Nephron (organoid): ENCODE data around the gene CHMP6.
A peak's percentile ranks its signal among the peaks of the same experiment; 100 is the strongest.

Experiments used
- H3K27ac Mint-ChIP-seq, 3 experiments: 2 replicates each; pipeline ENCODE4 v1.8.0; 2020; ENCODE audit warnings: mixed read lengths in 3 of 3, mild to moderate bottlenecking in 2 of 3, moderate library complexity in 1 of 3
- H3K27me3 Mint-ChIP-seq: 2 replicates; pipeline ENCODE4 v1.8.0; 2021; ENCODE audit warnings: low read depth, mild to moderate bottlenecking, moderate library complexity, mixed read lengths
- H3K36me3 Mint-ChIP-seq: 2 replicates; pipeline ENCODE4 v1.8.0; 2020; ENCODE audit warnings: low read depth, mixed read lengths
- H3K4me1 Mint-ChIP-seq: 2 replicates; pipeline ENCODE4 v1.8.0; 2020; ENCODE audit warnings: mixed read lengths
- H3K4me3 Mint-ChIP-seq, 3 experiments: 2 replicates each; pipeline ENCODE4 v1.8.0; 2020; ENCODE audit warnings: mild to moderate bottlenecking in 3 of 3, mixed read lengths in 3 of 3, moderate library complexity in 2 of 3
- H3K9me3 Mint-ChIP-seq: 2 replicates; pipeline ENCODE4 v1.8.0; 2020; ENCODE audit warnings: mixed read lengths
- CTCF ChIP-seq, 3 experiments: fragments of 200-600 bp; sonication (generic); IDR thresholded peaks; one replicate each; pipeline ENCODE4 v1.5.0; 2021; ENCODE audit warnings: antibody characterized with exemption in 3 of 3; ENCODE audit not compliant: unreplicated experiment in 3 of 3

The CHMP6 gene

DNA sequence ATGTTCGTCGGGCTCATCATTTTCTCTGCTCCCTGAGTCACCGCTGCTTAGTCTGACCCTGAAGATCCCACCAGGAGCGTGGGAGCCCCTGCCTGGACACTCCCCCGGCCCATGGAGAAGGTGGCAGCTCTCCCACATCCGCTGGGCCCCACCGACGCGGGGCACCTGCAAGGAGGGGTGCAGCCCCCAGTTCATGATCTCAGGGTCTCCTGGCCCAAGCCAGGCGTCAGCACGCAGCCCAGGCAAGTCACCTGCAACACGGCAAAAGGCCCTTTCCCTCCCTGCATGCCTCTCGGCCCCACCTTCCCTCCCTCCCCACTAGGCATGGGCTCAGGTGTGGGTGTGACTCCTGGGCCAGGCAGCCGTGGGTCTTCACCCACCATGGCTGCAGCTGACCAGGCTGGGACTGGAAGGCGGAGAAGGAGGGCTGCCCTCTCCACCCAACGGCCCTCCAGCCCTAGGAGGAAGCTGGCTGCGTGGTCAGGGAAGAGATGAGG lies 9.7 kb upstream of the CHMP6 start:
- Mint-ChIP-seq H3K27ac (no peak overlapping the region), H3K4me3 (peak overlapping the region in 1 of 3 experiments; percentile 46)
- TF ChIP-seq CTCF (IDR thresholded peaks at IDR 0.05; ENCODE audit: unreplicated experiment in 3 of 3) = no peak

DNA sequence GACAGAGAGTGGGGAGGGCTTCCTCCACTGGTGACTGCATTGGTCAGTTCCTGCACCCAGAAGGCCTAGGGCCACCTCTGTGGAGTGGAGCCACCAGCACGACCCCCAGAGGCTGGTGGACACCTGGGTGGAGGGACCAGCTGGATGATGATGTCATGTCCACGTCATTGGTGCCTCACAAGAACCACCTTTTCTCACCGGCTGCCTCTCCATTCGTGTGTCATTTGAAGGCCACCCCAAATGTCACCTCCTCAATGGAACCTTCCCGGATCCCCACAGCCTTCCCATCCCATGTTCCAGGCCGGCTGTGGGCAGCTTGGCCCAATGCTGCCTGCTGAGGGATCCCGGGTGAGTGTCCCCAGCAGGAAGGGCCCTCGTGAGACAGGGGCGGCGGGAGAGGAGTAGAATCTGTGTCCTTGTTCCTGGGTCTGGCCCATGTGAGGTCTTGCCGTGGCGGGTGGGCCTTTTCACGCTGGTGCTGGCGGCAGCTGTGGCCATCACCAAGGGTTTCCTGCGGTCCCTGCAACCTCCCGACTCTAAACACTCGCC lies 9.1 kb upstream of the CHMP6 start:
- H3K4me1 Mint-ChIP-seq = peaks cover 10% of the 10 kb centered on the region
- H3K9me3 Mint-ChIP-seq = no peaks in the 10 kb centered on the region
- peaks cover 29% of the 10 kb centered on the region for H3K27me3 Mint-ChIP-seq
- H3K4me3 Mint-ChIP-seq = no peak overlapping the region
- H3K36me3 Mint-ChIP-seq = no peaks in the 10 kb centered on the region
- no peak for TF ChIP-seq CTCF (IDR thresholded peaks at IDR 0.05; ENCODE audit: unreplicated experiment in 3 of 3)
- H3K27ac Mint-ChIP-seq = no peak overlapping the region

More for the DNA sequence above, 9.7 kb upstream of the CHMP6 start:
- H3K9me3 Mint-ChIP-seq = no peaks in the 10 kb centered on the region
- peaks cover 29% of the 10 kb centered on the region for H3K27me3 Mint-ChIP-seq
- no peaks in the 10 kb centered on the region for H3K36me3 Mint-ChIP-seq
- peaks cover 10% of the 10 kb centered on the region for H3K4me1 Mint-ChIP-seq

DNA sequence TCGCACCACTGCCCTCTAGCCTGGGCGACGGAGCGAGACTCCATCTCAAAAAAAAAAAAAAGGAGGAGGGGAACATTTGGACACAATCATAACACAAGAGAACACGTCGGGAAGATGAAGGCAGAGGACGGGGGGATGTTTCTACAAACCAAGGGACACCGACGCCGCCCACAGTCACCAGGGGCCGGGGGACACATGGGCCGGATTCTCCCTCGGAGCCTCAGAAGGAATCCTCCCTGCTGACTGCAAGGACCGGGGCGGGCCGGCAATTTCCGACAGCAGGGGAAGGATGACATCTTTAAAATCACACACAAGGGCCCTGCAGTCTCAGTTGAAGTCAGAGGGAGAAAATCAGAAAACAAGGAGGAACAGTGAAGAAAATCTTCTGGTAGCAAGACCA lies 8.1 kb upstream of the CHMP6 start:
- Mint-ChIP-seq H3K27me3 (peaks cover 29% of the 10 kb centered on the region), H3K27ac (no peak overlapping the region), H3K4me1 (peaks cover 10% of the 10 kb centered on the region), H3K36me3 (no peaks in the 10 kb centered on the region), H3K9me3 (no peaks in the 10 kb centered on the region), H3K4me3 (no peak overlapping the region)
- TF ChIP-seq CTCF (IDR thresholded peaks at IDR 0.05; ENCODE audit: unreplicated experiment in 3 of 3) = no peak

GRCh38 chr17:80984749-80985148 lies 6.9 kb upstream of the CHMP6 start:
- H3K36me3 Mint-ChIP-seq = no peaks in the 10 kb centered on the region
- no peak for TF ChIP-seq CTCF (IDR thresholded peaks at IDR 0.05; ENCODE audit: unreplicated experiment in 3 of 3)
- H3K27ac Mint-ChIP-seq = no peak overlapping the region
- no peaks in the 10 kb centered on the region for H3K9me3 Mint-ChIP-seq
- no peak overlapping the region for H3K4me3 Mint-ChIP-seq
- H3K27me3 Mint-ChIP-seq = peaks cover 33% of the 10 kb centered on the region
- peaks cover 10% of the 10 kb centered on the region for H3K4me1 Mint-ChIP-seq

DNA sequence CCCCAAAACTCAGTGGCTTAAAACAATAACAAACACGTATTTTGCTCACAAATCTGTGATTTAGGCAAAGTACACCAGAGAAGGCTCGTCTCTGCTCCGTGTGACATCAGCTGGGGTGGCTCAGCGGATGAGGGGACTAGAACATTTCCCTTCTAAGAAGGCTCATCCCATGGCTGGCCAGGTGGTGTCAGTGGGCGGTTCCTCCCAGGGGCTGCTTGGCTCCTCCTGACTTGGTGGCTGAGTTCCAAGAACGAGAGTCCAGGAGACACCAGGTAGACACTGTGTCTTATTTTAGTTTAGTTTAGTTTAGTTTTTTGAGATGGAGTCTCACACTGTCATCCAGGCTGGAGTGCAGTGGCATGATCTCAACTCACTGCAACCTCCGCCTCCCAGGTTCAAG lies 5.6 kb upstream of the CHMP6 start:
- no peaks in the 10 kb centered on the region for H3K9me3 Mint-ChIP-seq
- H3K27ac Mint-ChIP-seq = no peak overlapping the region
- H3K4me1 Mint-ChIP-seq = no peaks in the 10 kb centered on the region
- peaks cover 37% of the 10 kb centered on the region for H3K27me3 Mint-ChIP-seq
- no peak for TF ChIP-seq CTCF (IDR thresholded peaks at IDR 0.05; ENCODE audit: unreplicated experiment in 3 of 3)
- no peak overlapping the region for H3K4me3 Mint-ChIP-seq
- no peaks in the 10 kb centered on the region for H3K36me3 Mint-ChIP-seq

- no peaks in the 10 kb centered on the region for H3K4me1 Mint-ChIP-seq
- H3K4me3 Mint-ChIP-seq = no peak overlapping the region
- no peak overlapping the region for H3K27ac Mint-ChIP-seq
- peaks cover 37% of the 10 kb centered on the region for H3K27me3 Mint-ChIP-seq
- H3K9me3 Mint-ChIP-seq = no peaks in the 10 kb centered on the region
- TF ChIP-seq CTCF (IDR thresholded peaks at IDR 0.05; ENCODE audit: unreplicated experiment in 3 of 3) = no peak
- H3K36me3 Mint-ChIP-seq = no peaks in the 10 kb centered on the region
Observed at GRCh38 chr17:80986816-80987475, 4.7 kb upstream of the CHMP6 start.
